NT2/D1 (cell line): ENCODE data around the gene PEAK1.

Experiments used
- SUZ12 ChIP-seq: IDR thresholded peaks from 2 replicates; pipeline ENCODE4 v1.6.1; 2011; ENCODE audit not compliant: insufficient read length, insufficient read depth; ENCODE audit errors: extremely low read depth
- YY1 ChIP-seq: IDR thresholded peaks from 2 replicates; pipeline ENCODE4 v1.6.1; 2011; ENCODE audit not compliant: insufficient read length, insufficient read depth

DNA sequence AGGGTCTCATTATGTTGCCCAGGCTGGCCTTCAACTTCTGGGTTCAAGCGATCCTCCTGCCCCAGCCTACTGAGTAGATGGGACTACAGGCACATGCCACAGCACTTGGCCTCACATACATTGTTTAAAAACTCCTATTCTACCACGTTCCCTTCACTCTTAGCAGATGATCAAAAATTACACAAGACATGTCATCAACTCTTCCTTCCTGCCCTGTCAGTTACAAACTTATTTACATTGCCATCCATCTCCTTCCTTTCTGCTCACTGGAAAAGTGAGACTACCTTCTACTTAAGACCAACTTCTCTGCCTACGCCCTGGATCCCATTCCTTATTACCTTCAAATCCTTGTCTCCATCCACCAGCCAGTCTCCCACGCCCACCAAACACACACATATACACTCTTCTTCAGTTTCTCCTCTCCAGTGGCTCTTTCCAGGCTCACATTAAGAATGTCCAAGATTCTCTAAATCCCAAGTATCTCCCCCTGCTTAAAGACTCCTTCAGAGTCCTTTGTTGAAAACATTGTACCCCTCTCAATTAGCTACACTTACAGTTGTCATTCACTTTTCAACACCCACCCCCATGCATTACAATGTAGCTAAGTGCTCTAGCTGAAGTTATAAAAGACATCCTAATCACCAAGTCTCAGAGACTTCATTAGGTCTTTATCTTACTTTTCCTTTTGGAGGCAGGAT, 4.3 kb downstream of the PEAK1 start:
- TF ChIP-seq YY1, result no peak
- no peak for TF ChIP-seq SUZ12
